WTC11 (cell line): ENCODE measurements around the gene ZNF254. TPM values are rescaled to one million over a fixed set of nuclear protein-coding genes. Genes with fewer than 3 reads are reported as not detected.

Source experiments
- ATAC-seq: fragments of 200-7000 bp; cut with Tn5 transposase; 2 replicates; pipeline ENCODE4 v1.10.0; 2021; ENCODE audit warnings: mild to moderate bottlenecking, moderate library complexity
- CTCF ChIA-PET: fragments of 300-600 bp; sonication (Branson Sonifier 250); formaldehyde crosslinking; loops from one replicate; lab custom pipeline; 2021; ENCODE audit warnings: antibody characterized with exemption; lab: Charles Lee
- POLR2A ChIA-PET: fragments of 350-600 bp; sonication (Branson Sonifier 250); formaldehyde crosslinking; loops from one replicate; lab custom pipeline; 2021; ENCODE audit warnings: antibody characterized with exemption; lab: Charles Lee
- DNase-seq: peaks from one replicate; pipeline ENCODE4 v3.0.0; 2021; ENCODE audit warnings: low spot score
- H3K27ac Mint-ChIP-seq: 2 replicates; pipeline ENCODE4 v1.8.0; 2021; ENCODE audit warnings: mixed read lengths
- H3K27me3 Mint-ChIP-seq: 2 replicates; pipeline ENCODE4 v1.8.0; 2021; ENCODE audit warnings: low read depth, mild to moderate bottlenecking, moderate library complexity, mixed read lengths
- H3K36me3 Mint-ChIP-seq: 2 replicates; pipeline ENCODE4 v1.8.0; 2021; ENCODE audit warnings: mixed read lengths
- H3K4me1 Mint-ChIP-seq: 2 replicates; pipeline ENCODE4 v1.8.0; 2022; ENCODE audit warnings: mixed read lengths
- H3K4me3 Mint-ChIP-seq: 2 replicates; pipeline ENCODE4 v1.8.0; 2021; ENCODE audit warnings: mild to moderate bottlenecking, moderate library complexity, mixed read lengths
- H3K9me3 Mint-ChIP-seq: 2 replicates; pipeline ENCODE4 v1.8.0; 2021; ENCODE audit warnings: mixed read lengths
- ARID4B ChIP-seq: sonication (generic); formaldehyde crosslinking; IDR thresholded peaks from 2 replicates; pipeline ENCODE4 v1.8.0; 2023; ENCODE audit warnings: missing genetic modification reagents, mild to moderate bottlenecking, borderline replicate concordance
- ATF6 ChIP-seq: sonication (generic); formaldehyde crosslinking; IDR thresholded peaks from 2 replicates; pipeline ENCODE4 v1.8.1; 2023; ENCODE audit warnings: mild to moderate bottlenecking, missing genetic modification reagents
- CREM ChIP-seq: sonication (generic); formaldehyde crosslinking; IDR thresholded peaks from 2 replicates; pipeline ENCODE4 v1.8.1; 2022; ENCODE audit warnings: mild to moderate bottlenecking, missing genetic modification reagents, moderate library complexity
- ESRRA ChIP-seq: sonication (generic); formaldehyde crosslinking; IDR thresholded peaks from 2 replicates; pipeline ENCODE4 v1.8.1; 2022; ENCODE audit warnings: mild to moderate bottlenecking, missing genetic modification reagents, borderline replicate concordance
- GABPB1 ChIP-seq: sonication (generic); formaldehyde crosslinking; IDR thresholded peaks from 2 replicates; pipeline ENCODE4 v1.8.1; 2023; ENCODE audit warnings: mild to moderate bottlenecking, missing genetic modification reagents
- MXD4 ChIP-seq: fragments of 250-450 bp; sonication (Bioruptor Pico); IDR thresholded peaks from 2 replicates; pipeline ENCODE4 v1.8.0; 2021; ENCODE audit warnings: mild to moderate bottlenecking, moderate library complexity, borderline replicate concordance
- OVOL2 ChIP-seq: fragments of 250-450 bp; sonication (Bioruptor Pico); IDR thresholded peaks from 2 replicates; pipeline ENCODE4 v1.9.0; 2021; ENCODE audit warnings: mild to moderate bottlenecking, borderline replicate concordance
- PRDM15 ChIP-seq: sonication (generic); formaldehyde crosslinking; IDR thresholded peaks from 2 replicates; pipeline ENCODE4 v1.8.0; 2022; ENCODE audit warnings: missing genetic modification reagents
- SP1 ChIP-seq: sonication (generic); formaldehyde crosslinking; conservative IDR thresholded peaks from 2 replicates; pipeline ENCODE4 v1.8.1; 2022; ENCODE audit warnings: missing genetic modification reagents
- ZNF219 ChIP-seq: sonication (generic); formaldehyde crosslinking; IDR thresholded peaks from 2 replicates; pipeline ENCODE4 v1.8.0; 2023; ENCODE audit warnings: missing genetic modification reagents, mild to moderate bottlenecking, borderline replicate concordance
- ZNF396 ChIP-seq: fragments of 250-450 bp; sonication (Bioruptor Pico); IDR thresholded peaks from 2 replicates; pipeline ENCODE4 v1.8.0; 2021; ENCODE audit warnings: mild to moderate bottlenecking, moderate library complexity, borderline replicate concordance
- ZNF416 ChIP-seq: fragments of 250-450 bp; sonication (Bioruptor Pico); IDR thresholded peaks from 2 replicates; pipeline ENCODE4 v1.9.0; 2021; ENCODE audit warnings: mild to moderate bottlenecking, inconsistent platforms
- ZNF532 ChIP-seq: fragments of 250-450 bp; sonication (Bioruptor Pico); IDR thresholded peaks from 2 replicates; pipeline ENCODE4 v1.9.0; 2021; ENCODE audit warnings: mild to moderate bottlenecking, borderline replicate concordance
- total RNA-seq: library from RNA; stranded (reverse); gene quantifications from 3 replicates; pipeline ENCODE4 v1.2.3, GENCODE V29; 2021

The ZNF254 gene
- total RNA-seq, 1 experiment from 2014 or later, result 34.5 TPM

- TF ChIP-seq ZNF532 (no peak), SP1 (CRISPR knock-in tag) (no peak), MXD4 (no peak), CREM (no peak), OVOL2 (CRISPR knock-in tag) (no peak), ZNF396 (CRISPR knock-in tag) (no peak), ARID4B (CRISPR knock-in tag) (no peak)
These were observed 8.3 kb upstream of the ZNF254 start (continued) for GRCh38 chr19:24078680-24079079.

GRCh38 chr19:24081056-24081455, 5.9 kb upstream of the ZNF254 start:
- Mint-ChIP-seq H3K9me3 (peaks cover 18% of the 10 kb centered on the region), H3K36me3 (peaks cover 35% of the 10 kb centered on the region), H3K27me3 (no peaks in the 10 kb centered on the region), H3K4me3 (no peak overlapping the region), H3K27ac (no peak overlapping the region), H3K4me1 (peaks cover 39% of the 10 kb centered on the region)
- no peak for TF ChIP-seq PRDM15
- no peak for TF ChIP-seq ZNF416 (CRISPR knock-in tag)
- no peak for TF ChIP-seq ATF6
- TF ChIP-seq ESRRA (CRISPR knock-in tag), result no peak
- no peak for TF ChIP-seq GABPB1 (CRISPR knock-in tag)
- no peak for TF ChIP-seq ZNF219
- no peak for DNase-seq
- ChIA-PET CTCF (no interaction called here), POLR2A (no interaction called here)
- ATAC-seq, result no peak
